ENCODE measurements around the gene MED13L.

DNA sequence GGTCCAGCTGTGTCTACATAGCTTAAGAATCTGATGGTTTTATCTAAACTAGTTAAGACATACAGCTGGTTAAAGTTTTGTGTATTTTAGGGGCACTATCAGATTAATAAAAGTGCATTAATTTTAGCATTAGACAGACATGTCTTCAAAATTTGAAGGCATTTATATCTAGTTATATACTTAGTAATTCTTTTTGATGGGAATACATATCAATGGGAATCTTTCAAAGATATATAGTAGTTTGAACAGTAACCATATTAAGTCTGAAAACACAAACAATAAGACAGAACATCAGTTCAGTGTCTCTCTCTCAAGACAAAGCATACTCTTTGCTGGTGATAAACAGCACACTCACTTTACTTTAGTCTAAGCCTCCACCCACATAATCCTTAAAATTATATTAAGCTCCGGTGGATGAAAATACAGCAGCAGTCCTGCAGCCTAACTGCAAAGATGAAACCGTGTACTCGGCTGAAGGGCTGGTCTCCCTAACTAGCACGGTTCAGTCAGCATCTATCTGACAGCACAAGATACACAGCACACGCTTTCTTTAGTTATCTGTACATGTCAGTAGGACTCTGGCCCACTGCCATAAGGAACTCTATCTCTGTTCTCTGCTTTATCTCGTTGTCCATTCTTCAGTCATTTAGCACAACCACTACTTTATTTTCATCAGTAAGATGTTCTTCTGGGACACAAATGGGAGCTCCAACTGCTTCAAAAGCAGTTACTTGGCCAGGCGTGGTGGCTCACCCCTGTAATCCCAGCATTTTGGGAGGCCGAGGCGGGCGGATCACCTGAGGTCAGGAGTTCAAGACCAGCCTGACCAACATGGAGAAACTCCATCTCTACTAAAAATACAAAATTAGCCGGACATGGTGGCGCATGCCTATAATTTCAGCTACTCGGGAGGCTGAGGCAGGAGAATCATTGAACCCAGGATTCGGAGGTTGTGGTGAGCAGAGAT is 80.5 kb downstream of the MED13L start:
- TF ChIP-seq CTCF (IDR thresholded peaks at IDR 0.05) (no peak), POLR2A (IDR thresholded peaks at IDR 0.05) (no peak)

Measured in heart left ventricle (tissue), 13 donors.